BLaER1 (cell line): ENCODE data around the gene WDR43.

Experiments
- H3K27ac ChIP-seq: shearing (Covaris generic); formaldehyde crosslinking; 2 replicates; pipeline ENCODE4 v1.8.1; 2022
- H3K27me3 ChIP-seq: shearing (Covaris generic); formaldehyde crosslinking; 2 replicates; pipeline ENCODE4 v1.8.1; 2022
- H3K36me3 ChIP-seq: shearing (Covaris generic); formaldehyde crosslinking; 2 replicates; pipeline ENCODE4 v1.8.1; 2022
- H3K4me1 ChIP-seq: shearing (Covaris generic); formaldehyde crosslinking; 2 replicates; pipeline ENCODE4 v1.8.1; 2022
- H3K4me2 ChIP-seq: shearing (Covaris generic); formaldehyde crosslinking; 2 replicates; pipeline ENCODE4 v1.8.1; 2022
- H3K4me3 ChIP-seq: shearing (Covaris generic); formaldehyde crosslinking; 2 replicates; pipeline ENCODE4 v1.8.1; 2022
- H3K9ac ChIP-seq: shearing (Covaris generic); formaldehyde crosslinking; 2 replicates; pipeline ENCODE4 v1.8.1; 2022
- H3K9me3 ChIP-seq: shearing (Covaris generic); formaldehyde crosslinking; 2 replicates; pipeline ENCODE4 v1.8.1; 2022
- H4K20me1 ChIP-seq: shearing (Covaris generic); formaldehyde crosslinking; 2 replicates; pipeline ENCODE4 v1.8.1; 2022
- Cebpa-rat ChIP-seq: shearing (Covaris generic); IDR thresholded peaks from 2 replicates; pipeline ENCODE4 v1.8.1; 2022

WDR43 gene

DNA sequence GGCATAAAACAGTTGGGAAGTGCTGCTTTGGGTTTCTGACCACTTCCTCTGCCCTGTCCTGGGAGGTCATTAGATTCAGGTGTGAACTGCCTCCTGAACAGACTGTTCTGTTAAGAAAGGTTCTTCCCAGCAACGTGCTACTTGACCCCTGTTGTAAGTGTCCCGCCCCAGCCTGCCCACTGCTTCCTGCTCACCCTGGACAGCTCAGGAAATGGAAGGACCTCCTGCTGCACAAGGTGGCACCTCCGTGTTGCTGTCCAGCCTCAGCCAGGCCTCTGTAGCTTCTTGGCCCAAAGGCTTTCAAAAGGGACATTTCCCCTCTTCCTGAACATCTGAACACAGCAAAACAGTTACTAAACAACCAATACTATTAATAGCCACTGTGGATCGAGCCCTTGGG, 92.0 kb downstream of the WDR43 start:
- Histone ChIP-seq H3K27me3 (no peaks in the 10 kb centered on the region), H3K27ac (no peak overlapping the region), H3K4me3 (no peak overlapping the region), H3K4me1 (peaks cover 11% of the 10 kb centered on the region), H3K36me3 (no peaks in the 10 kb centered on the region), H3K4me2 (no peak overlapping the region), H3K9ac (no peak overlapping the region), H4K20me1 (no peaks in the 10 kb centered on the region), H3K9me3 (no peaks in the 10 kb centered on the region)
- TF ChIP-seq Cebpa-rat: no peak

DNA sequence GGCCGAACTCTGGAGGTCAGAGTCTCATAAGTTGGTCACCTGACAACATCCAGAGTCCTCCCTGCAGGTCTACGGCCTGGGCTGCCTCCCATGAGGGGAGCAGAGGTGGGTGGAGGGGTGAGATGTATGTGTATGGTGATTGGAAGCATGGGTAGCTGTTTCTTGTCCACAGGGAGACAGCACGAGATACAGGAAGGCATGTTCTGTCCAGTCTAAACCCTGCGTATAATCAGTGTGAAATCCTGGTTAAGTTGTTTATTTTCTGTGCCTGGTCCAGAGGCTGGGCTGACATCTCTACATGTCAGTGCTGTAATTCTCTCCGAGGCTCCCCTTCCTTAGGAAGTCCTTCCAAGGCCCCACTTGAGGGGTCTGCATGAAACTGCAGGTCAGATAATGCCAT, 95.5 kb downstream of the WDR43 start:
- no peak overlapping the region for H3K4me3 ChIP-seq
- no peak for TF ChIP-seq Cebpa-rat
- H3K9me3 ChIP-seq: no peaks in the 10 kb centered on the region
- no peak overlapping the region for H3K27ac ChIP-seq
- no peaks in the 10 kb centered on the region for H3K36me3 ChIP-seq
- peaks cover 24% of the 10 kb centered on the region for H3K4me1 ChIP-seq
- H3K9ac ChIP-seq: no peak overlapping the region
- no peak overlapping the region for H3K4me2 ChIP-seq
- H3K27me3 ChIP-seq: no peaks in the 10 kb centered on the region
- no peaks in the 10 kb centered on the region for H4K20me1 ChIP-seq

DNA sequence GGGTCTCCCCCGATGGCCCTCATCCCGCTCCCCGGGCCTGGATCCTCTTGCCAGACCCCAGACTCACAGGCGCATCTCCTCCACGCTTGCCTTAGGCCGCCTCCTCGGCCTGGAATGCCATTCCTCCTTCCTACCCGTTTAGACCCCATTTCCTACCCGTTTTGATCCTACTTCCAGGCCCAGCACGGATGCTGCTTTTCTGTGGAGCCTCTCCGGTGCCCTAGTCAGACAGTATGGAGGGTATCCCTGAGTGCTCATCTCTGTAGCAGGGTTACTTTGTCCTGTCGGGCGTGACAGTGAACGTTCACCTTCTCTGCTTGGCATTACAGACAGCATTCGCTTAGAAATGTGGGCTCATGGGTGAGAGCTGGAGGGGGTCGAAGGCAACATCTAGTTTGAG, 96.0 kb downstream of the WDR43 start:
- H4K20me1 ChIP-seq: no peaks in the 10 kb centered on the region
- TF ChIP-seq Cebpa-rat: no peak
- H3K27me3 ChIP-seq: no peaks in the 10 kb centered on the region
- H3K27ac ChIP-seq: no peak overlapping the region
- no peaks in the 10 kb centered on the region for H3K9me3 ChIP-seq
- no peak overlapping the region for H3K4me3 ChIP-seq
- H3K36me3 ChIP-seq: no peaks in the 10 kb centered on the region
- H3K4me2 ChIP-seq: no peak overlapping the region
- H3K9ac ChIP-seq: no peak overlapping the region
- H3K4me1 ChIP-seq: peaks cover 24% of the 10 kb centered on the region

DNA sequence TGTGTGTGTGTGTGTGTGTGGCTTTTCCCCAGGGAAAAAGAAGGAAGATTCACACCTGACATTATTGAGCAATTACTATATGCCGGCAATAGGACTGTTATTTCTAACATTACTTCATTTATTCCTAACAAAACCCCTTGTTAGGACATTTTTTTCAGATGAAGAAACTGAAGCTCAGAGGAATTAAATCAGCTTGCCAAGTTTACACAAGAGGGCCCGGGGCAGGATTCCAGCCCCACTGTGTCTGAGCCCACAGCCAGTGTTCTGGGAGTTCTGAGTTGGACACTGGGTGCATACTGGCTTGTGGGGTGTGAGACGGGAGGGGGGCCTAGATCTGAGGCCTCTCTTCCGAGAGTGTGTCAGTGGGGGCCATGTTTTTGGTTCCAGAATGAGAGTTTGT, 96.6 kb downstream of the WDR43 start:
- Histone ChIP-seq H3K4me3 (no peak overlapping the region), H3K27ac (no peak overlapping the region), H3K4me2 (no peak overlapping the region), H3K9me3 (no peaks in the 10 kb centered on the region), H3K27me3 (no peaks in the 10 kb centered on the region), H3K9ac (no peak overlapping the region), H4K20me1 (no peaks in the 10 kb centered on the region), H3K36me3 (no peaks in the 10 kb centered on the region), H3K4me1 (peaks cover 24% of the 10 kb centered on the region)
- TF ChIP-seq Cebpa-rat: no peak

DNA sequence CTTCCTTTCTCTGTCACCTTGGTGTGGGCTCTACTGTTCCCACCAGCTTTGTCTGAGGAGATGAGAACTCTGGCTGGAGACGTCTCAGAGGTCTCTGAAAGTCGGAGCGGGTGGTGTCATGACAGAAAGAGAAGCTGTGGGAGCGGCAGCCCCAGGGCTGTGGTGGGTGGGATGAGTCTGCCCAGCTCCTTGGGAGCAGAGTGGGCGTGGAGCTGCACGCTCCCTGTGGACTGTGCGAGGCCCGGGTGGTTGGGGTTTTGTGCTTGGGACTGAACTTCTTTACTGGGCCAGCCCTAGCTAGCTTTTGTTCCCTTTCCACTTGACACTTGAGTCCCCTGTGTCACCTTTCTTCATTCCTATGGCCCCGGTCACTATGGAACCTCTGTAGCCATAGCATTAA, 97.0 kb downstream of the WDR43 start:
- Histone ChIP-seq H3K9ac (no peak overlapping the region), H4K20me1 (no peaks in the 10 kb centered on the region), H3K4me1 (peaks cover 22% of the 10 kb centered on the region), H3K4me2 (no peak overlapping the region), H3K36me3 (no peaks in the 10 kb centered on the region), H3K4me3 (no peak overlapping the region), H3K27me3 (no peaks in the 10 kb centered on the region), H3K27ac (no peak overlapping the region), H3K9me3 (no peaks in the 10 kb centered on the region)
- no peak for TF ChIP-seq Cebpa-rat

DNA sequence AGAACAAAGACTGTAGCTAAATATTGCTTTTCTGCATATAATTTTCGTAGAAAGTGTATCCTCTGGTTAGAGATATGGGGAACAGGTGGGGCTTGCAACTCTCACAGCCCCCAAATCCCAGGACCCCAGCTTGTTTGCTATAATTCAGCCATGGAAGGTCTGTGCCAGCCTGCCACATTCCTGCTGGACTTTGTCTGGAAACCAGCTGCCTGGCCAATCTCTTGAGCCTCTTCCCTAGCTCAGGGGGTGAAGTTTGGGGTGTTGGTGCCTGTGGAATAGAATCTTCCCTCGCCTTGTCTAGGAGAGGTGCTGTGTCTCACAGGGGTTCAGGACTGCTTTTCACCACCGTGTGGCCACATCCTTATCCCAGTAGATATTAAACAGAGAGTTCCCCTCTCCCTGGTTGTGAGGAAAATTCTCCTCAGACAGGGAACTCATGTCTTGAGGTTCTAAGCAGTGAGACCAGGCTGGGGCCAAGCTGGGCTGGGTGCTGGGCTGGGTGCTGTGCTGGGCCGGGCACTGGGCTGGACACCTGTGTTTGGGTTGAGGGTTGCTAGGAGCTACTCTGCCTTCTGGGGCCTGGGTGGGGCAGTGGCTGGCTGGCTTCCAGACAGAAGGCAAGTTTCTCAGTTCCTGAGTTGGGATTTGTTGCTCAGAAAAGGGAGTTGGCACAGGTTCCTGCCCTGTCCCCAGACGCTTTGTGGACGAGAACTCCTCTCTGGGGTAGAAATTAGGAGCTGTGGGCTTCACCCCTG, 98.9 kb downstream of the WDR43 start:
- peak overlapping the region; percentile 57 for H3K4me2 ChIP-seq
- H3K9me3 ChIP-seq: no peaks in the 10 kb centered on the region
- no peaks in the 10 kb centered on the region for H3K36me3 ChIP-seq
- H3K4me1 ChIP-seq: peaks cover 20% of the 10 kb centered on the region
- no peaks in the 10 kb centered on the region for H3K27me3 ChIP-seq
- TF ChIP-seq Cebpa-rat: no peak
- H3K27ac ChIP-seq: no peak overlapping the region
- no peak overlapping the region for H3K9ac ChIP-seq
- H4K20me1 ChIP-seq: no peaks in the 10 kb centered on the region
- no peak overlapping the region for H3K4me3 ChIP-seq

DNA sequence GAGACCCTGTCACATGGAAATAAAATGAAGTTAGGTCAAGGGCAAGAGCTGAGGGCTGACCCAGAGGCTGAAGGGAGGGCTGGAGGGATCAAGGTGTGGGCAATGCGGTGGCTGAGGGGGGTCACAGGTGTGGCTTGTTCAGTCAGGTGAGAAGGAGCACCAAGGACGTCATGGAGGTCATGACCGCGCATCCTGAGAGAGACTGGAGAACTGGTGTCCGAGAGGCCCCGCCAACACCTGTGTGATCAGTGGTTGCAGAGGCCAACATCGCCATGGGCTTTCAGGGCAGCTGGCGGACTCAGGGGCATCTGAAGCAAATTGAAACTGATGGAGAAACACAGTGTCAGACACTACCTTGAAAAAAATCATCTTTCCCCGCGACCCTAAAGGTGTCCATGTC, 99.6 kb downstream of the WDR43 start:
- H3K9me3 ChIP-seq: no peaks in the 10 kb centered on the region
- H3K9ac ChIP-seq: no peak overlapping the region
- no peak for TF ChIP-seq Cebpa-rat
- no peaks in the 10 kb centered on the region for H4K20me1 ChIP-seq
- no peak overlapping the region for H3K4me3 ChIP-seq
- no peaks in the 10 kb centered on the region for H3K27me3 ChIP-seq
- H3K36me3 ChIP-seq: no peaks in the 10 kb centered on the region
- H3K4me2 ChIP-seq: peak overlapping the region; percentile 57
- peaks cover 20% of the 10 kb centered on the region for H3K4me1 ChIP-seq
- no peak overlapping the region for H3K27ac ChIP-seq

DNA sequence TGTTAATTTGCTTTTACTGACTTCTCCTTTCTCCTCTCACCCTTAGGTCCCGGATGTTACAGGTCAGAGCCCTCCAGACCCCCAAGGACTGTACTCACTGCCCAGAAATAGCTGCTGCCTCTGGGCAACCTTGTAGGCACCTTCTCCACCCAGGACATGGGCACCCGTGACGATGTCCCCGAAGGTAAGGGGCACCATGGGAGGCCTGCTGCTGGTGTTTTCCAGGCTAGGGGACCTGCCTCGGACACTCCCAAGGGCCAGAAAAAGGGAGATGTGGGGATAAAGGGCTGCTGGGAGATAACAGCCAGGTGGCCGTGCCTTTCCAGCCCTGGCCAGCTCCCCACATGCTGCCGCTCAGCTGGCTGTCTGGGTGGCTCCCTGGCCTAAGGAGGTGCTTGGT, 100.2 kb downstream of the WDR43 start:
- no peak overlapping the region for H3K27ac ChIP-seq
- no peaks in the 10 kb centered on the region for H3K9me3 ChIP-seq
- no peaks in the 10 kb centered on the region for H3K27me3 ChIP-seq
- H3K4me3 ChIP-seq: no peak overlapping the region
- H4K20me1 ChIP-seq: no peaks in the 10 kb centered on the region
- no peaks in the 10 kb centered on the region for H3K36me3 ChIP-seq
- TF ChIP-seq Cebpa-rat: no peak
- H3K4me1 ChIP-seq: peaks cover 21% of the 10 kb centered on the region
- no peak overlapping the region for H3K9ac ChIP-seq
- H3K4me2 ChIP-seq: no peak overlapping the region

DNA sequence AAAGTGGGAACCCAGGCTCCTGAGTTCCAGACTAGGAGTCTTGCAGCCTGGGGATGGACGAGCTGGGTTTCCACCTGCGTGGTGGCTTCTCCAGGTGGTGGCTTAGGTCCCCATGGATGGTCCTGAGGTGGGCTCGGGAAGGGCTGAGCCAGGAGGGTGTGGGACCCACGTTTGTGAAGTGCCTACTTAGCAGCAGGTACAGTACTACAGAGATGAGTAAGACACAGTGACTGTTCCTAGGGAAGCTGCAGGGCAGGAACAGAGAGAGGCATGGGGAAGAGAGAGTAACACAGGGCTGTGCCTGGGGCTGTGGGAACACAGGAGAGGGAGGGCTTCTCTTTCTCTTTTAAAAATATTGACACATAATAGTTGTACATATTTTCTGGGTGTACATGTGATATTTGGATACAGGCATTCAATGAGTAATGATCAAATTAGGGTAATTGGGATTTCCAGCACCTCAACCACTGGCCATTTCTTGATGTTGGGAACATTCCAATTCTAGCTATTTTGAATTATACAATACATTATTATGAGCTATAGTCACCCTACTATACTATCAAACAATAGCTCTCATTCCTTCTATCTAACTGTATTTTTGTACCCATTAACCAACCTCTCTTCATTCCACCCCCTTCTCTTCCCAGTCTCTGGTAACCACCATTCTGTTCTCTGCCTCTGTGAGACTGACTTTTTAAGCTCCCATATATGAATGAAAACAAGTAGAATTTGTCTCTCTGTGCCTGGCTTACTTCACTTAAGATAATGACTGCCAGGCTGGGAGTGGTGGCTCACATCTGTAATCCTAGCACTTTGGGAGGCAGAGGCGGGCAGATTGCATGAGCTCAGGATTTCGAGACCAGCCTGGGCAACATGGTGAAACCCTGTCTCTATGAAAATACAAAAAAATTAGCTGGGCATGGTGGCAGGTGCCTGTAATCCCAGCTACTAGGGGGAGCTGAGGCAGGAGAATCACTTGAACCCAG, 101.6 kb downstream of the WDR43 start:
- Histone ChIP-seq H3K4me2 (no peak overlapping the region), H3K4me1 (peaks cover 34% of the 10 kb centered on the region), H3K36me3 (no peaks in the 10 kb centered on the region), H3K9me3 (no peaks in the 10 kb centered on the region), H3K4me3 (no peak overlapping the region), H3K9ac (no peak overlapping the region), H3K27ac (no peak overlapping the region), H4K20me1 (no peaks in the 10 kb centered on the region), H3K27me3 (no peaks in the 10 kb centered on the region)
- TF ChIP-seq Cebpa-rat: no peak

DNA sequence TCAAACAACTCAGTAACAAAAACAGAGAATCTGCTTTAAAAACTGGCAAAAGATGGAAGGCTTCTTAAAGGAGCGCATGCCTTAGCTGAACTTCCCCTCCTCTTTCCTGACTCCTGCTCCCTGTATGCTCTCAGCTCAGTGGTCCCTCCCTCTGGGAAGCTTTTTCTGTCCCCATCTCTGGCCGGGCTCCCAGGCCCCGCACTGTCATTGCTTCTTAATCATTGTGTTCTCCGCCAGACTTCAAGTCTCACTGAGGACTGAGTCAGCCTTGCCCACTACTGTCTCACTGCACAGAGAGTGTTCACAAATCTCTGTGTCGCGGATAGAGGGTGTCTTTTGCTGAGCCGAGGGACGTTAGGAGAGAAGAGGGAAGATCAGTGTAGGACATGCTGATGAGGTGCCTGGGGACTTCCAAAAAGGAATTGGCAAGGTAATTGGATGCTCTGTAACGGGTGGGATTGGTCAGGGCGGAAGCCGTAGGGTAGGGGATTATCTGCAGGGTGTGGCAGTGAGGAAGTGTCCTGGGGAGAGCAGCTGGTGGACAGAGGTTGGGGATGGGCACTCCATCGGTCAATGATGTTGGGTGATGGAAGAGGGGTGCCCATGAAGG, 102.9 kb downstream of the WDR43 start:
- no peak for TF ChIP-seq Cebpa-rat
- no peak overlapping the region for H3K4me2 ChIP-seq
- H3K9ac ChIP-seq: no peak overlapping the region
- H4K20me1 ChIP-seq: no peaks in the 10 kb centered on the region
- H3K36me3 ChIP-seq: no peaks in the 10 kb centered on the region
- no peak overlapping the region for H3K4me3 ChIP-seq
- H3K27ac ChIP-seq: no peak overlapping the region
- H3K4me1 ChIP-seq: peaks cover 40% of the 10 kb centered on the region
- no peaks in the 10 kb centered on the region for H3K27me3 ChIP-seq
- no peaks in the 10 kb centered on the region for H3K9me3 ChIP-seq
